A549 (cell line): Measurements from ENCODE around the gene CETP.

Source experiments
- BHLHE40 ChIP-seq: IDR thresholded peaks from 2 replicates; pipeline ENCODE4 v1.6.1; 2012; ENCODE audit warnings: low read depth, low read length, inconsistent platforms
- CHD2 ChIP-seq: fragments of 150-350 bp; IDR thresholded peaks from 2 replicates; pipeline ENCODE4 v1.6.1; 2014; ENCODE audit warnings: low read length; ENCODE audit not compliant: partially characterized antibody
- CTCF ChIP-seq: fragments of >200 bp; sonication (Bioruptor Twin); formaldehyde crosslinking; IDR thresholded peaks from 3 replicates; pipeline ENCODE4 v1.5.1; 2016
- EHMT2 ChIP-seq: fragments of 200-600 bp; sonication (generic); IDR thresholded peaks from 2 replicates; pipeline ENCODE4 v1.6.1; 2016; ENCODE audit warnings: antibody characterized with exemption, low read depth, mild to moderate bottlenecking, moderate library complexity
- ESRRA ChIP-seq: fragments of 150-350 bp; IDR thresholded peaks from 2 replicates; pipeline ENCODE4 v1.6.1; 2014; ENCODE audit warnings: mild to moderate bottlenecking, low read length, borderline replicate concordance
- NFE2L2 ChIP-seq: fragments of 150-350 bp; conservative IDR thresholded peaks from 2 replicates; pipeline ENCODE4 v1.6.1; 2014; ENCODE audit warnings: low read length
- NR3C1 ChIP-seq: fragments of >200 bp; sonication (Bioruptor Twin); formaldehyde crosslinking; IDR thresholded peaks from 3 replicates; pipeline ENCODE4 v1.6.1; 2017
- RCOR1 ChIP-seq: fragments of 150-350 bp; IDR thresholded peaks from 2 replicates; pipeline ENCODE4 v1.6.1; 2014; ENCODE audit warnings: antibody characterized with exemption, low read length, low read depth
- REST ChIP-seq: fragments of 200-600 bp; sonication (generic); IDR thresholded peaks from 2 replicates; pipeline ENCODE4 v1.6.1; 2016; ENCODE audit warnings: antibody characterized with exemption, mild to moderate bottlenecking, moderate library complexity
- RNF2 ChIP-seq: fragments of 200-600 bp; sonication (generic); IDR thresholded peaks from 2 replicates; pipeline ENCODE4 v1.6.1; 2016; ENCODE audit warnings: low read depth, mild to moderate bottlenecking, antibody characterized with exemption, moderate library complexity, borderline replicate concordance
- TF ChIP-seq, protein P1 (sequence below): IDR thresholded peaks from 2 replicates; pipeline ENCODE4 v1.6.1; 2012; ENCODE audit warnings: low read depth, borderline replicate concordance

GRCh38 chr16:56999409-57000270 lies 37.9 kb downstream of the CETP start:
- TF ChIP-seq CHD2 (no peak), RNF2 (no peak), CTCF (no peak), ESRRA (no peak), RCOR1 (no peak), NFE2L2 (no peak), BHLHE40 (no peak), EHMT2 (no peak), NR3C1 (no peak), REST (no peak)
- TF ChIP-seq, protein P1, sequence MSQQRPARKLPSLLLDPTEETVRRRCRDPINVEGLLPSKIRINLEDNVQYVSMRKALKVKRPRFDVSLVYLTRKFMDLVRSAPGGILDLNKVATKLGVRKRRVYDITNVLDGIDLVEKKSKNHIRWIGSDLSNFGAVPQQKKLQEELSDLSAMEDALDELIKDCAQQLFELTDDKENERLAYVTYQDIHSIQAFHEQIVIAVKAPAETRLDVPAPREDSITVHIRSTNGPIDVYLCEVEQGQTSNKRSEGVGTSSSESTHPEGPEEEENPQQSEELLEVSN = no peak
